Small intestine (tissue), 7 donors: Measurements from ENCODE around the gene CCL5. TPM values are rescaled to one million over a fixed set of nuclear protein-coding genes. Genes with fewer than 3 reads are reported as not detected.
A peak's percentile ranks its signal among the peaks of the same experiment; 100 is the strongest.
"Not testable (repeated sequence)": the region's sequence is repeated elsewhere in the genome, so short reads cannot be mapped to it uniquely, and the experiment has no call there.

ENCODE experiments used
- DNase-seq, 2 donors: peaks; one replicate each; pipeline versions ENCODE4 v3.0.0 to v3.0.0-alpha.2; 2013
- FAIRE-seq: peaks from 2 replicates; lab custom pipeline; 2012; peaks lifted over from hg19 to GRCh38; lab: Jason Lieb, UNC
- H3K27ac ChIP-seq, 3 donors: one replicate each; pipeline ENCODE4 v1.5.1; 2013; ENCODE audit warnings: low read length in 2 of 3, mild to moderate bottlenecking in 2 of 3, control low read depth in 1 of 3, inconsistent platforms in 1 of 3, low read depth in 1 of 3, moderate library complexity in 1 of 3
- H3K27me3 ChIP-seq, 3 donors: one replicate each; pipeline ENCODE4 v1.6.1; 2013; ENCODE audit warnings: low read length in 3 of 3, inconsistent platforms in 1 of 3; ENCODE audit not compliant: control insufficient read depth in 3 of 3, insufficient read depth in 3 of 3
- H3K36me3 ChIP-seq, 3 donors: one replicate each; pipeline ENCODE4 v1.6.1; 2013; ENCODE audit warnings: low read length in 3 of 3, inconsistent platforms in 1 of 3, low read depth in 1 of 3, mild to moderate bottlenecking in 1 of 3, moderate library complexity in 1 of 3; ENCODE audit not compliant: control insufficient read depth in 3 of 3, insufficient read depth in 2 of 3
- H3K4me1 ChIP-seq, 3 donors: one replicate each; pipeline ENCODE4 v1.6.1; 2013; ENCODE audit warnings: low read length in 2 of 3, inconsistent platforms in 1 of 3, low read depth in 1 of 3, mild to moderate bottlenecking in 1 of 3, moderate library complexity in 1 of 3; ENCODE audit not compliant: control insufficient read depth in 3 of 3, insufficient read depth in 2 of 3
- H3K4me3 ChIP-seq, 3 donors: one replicate each; pipeline ENCODE4 v1.5.1; 2013; ENCODE audit warnings: low read length in 3 of 3, control low read depth in 1 of 3, inconsistent platforms in 1 of 3, low read depth in 1 of 3, mild to moderate bottlenecking in 1 of 3, moderate library complexity in 1 of 3
- H3K9me3 ChIP-seq, 2 donors: one replicate each; pipeline ENCODE4 v1.6.1; 2013; ENCODE audit warnings: low read depth in 1 of 2, low read length in 1 of 2; ENCODE audit not compliant: control insufficient read depth in 2 of 2, insufficient read depth in 1 of 2
- WGBS, 3 donors: extraction: QIAGEN DNeasy Blood & Tissue Kit; methylation state at CpG; one replicate each; pipeline ENCODE4 v1.1.7; 2013; 5-methylcytosine and 5-hydroxymethylcytosine counted together
- polyA plus RNA-seq, 4 donors: library from polyadenylated mRNA; stranded (reverse) in 3 of 4; unstranded in 1 of 4; fragments of 200-250 nt in 3 of 4; fragments of 120-200 nt in 1 of 4; gene quantifications; one replicate each; pipeline versions ENCODE4 v1.2.1 to v1.2.3, GENCODE V29; 2013
- donor health status: healthy with polysubstance abuse.
- donor health status: control.
- donor health status: control.
- donor health status: Bipolar disorder and iron deficiency.
- donor health status: healthy.

The CCL5 gene
- polyA plus RNA-seq, 4 donors: 4.0 to 44.0 (median 6.3) TPM

DNA sequence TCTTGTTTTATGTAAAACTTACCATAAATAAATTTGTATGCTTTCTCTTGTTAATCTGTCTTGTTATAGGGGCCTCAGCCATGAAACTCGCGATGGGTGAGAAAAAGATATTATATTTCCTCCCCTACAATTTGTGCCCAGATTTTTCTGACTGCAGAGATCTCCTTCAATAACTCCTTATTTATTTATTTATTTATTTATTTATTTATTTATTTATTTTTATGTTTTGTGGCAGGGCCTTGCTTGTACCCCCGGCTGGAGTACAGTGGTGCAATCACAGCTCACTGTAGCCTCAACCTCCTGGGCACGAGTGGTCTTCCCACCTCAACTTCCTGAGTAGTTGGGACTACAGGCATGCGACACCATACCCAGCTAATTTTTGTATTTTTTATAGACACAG, 23.3 kb upstream of the CCL5 start:
- Histone ChIP-seq H3K4me1 (peaks cover 0 to 17% (median 0%) of the 10 kb centered on the region in 3 donors), H3K27ac (no peak overlapping the region), H3K4me3 (no peak overlapping the region), H3K27me3 (no peaks in the 10 kb centered on the region), H3K9me3 (no peaks in the 10 kb centered on the region), H3K36me3 (no peaks in the 10 kb centered on the region)
- no peak for DNase-seq
- FAIRE-seq: no peak
- 83 to 91% (median 91%) methylated on average over 5 of the region's 5 CpGs for WGBS, 3 donors

GRCh38 chr17:35901631-35902175, 21.5 kb upstream of the CCL5 start:
- no peaks in the 10 kb centered on the region for H3K36me3 ChIP-seq
- no peak for FAIRE-seq
- WGBS, 3 donors: 89 to 94% (median 94%) methylated on average over 9 of the region's 9 CpGs
- no peak for DNase-seq
- no peaks in the 10 kb centered on the region for H3K9me3 ChIP-seq
- no peak overlapping the region for H3K4me3 ChIP-seq
- H3K27ac ChIP-seq: no peak overlapping the region
- peaks cover 0 to 17% (median 0%) of the 10 kb centered on the region in 3 donors for H3K4me1 ChIP-seq
- H3K27me3 ChIP-seq: no peaks in the 10 kb centered on the region

GRCh38 chr17:35900708-35901480, 20.7 kb upstream of the CCL5 start:
- FAIRE-seq (no peak), DNase-seq (peak; percentile 24 to 37)
- WGBS, 3 donors: 62 to 68% (median 68%) methylated on average over 11 of the region's 11 CpGs
- no peaks in the 10 kb centered on the region for H3K27me3 ChIP-seq
- peak overlapping the region in 2 of 3 donors; percentile 53 to 70 for H3K27ac ChIP-seq
- no peaks in the 10 kb centered on the region for H3K36me3 ChIP-seq
- peaks cover 0 to 14% (median 0%) of the 10 kb centered on the region in 3 donors for H3K4me1 ChIP-seq
- H3K9me3 ChIP-seq: no peaks in the 10 kb centered on the region
- no peak overlapping the region for H3K4me3 ChIP-seq

DNA sequence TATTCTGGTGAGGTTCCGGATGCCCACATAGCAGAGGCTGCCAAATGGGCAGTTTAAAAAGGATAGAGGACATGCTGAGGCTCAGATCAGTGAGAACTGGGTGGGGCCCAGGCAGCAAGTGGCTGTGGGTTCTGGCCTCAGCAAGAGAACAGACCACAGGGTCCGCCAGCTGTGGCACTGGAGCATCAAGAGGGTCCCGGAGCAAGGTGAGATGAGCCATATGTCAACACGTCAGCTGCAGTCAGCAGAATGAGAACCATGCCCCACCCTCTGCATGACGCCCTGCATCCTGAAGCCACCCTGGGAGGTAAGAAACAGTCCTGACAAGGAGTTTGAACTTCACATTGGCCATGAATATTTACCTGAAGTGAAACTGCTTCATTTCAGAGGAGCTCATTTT, 20.1 kb upstream of the CCL5 start:
- DNase-seq: no peak
- peak overlapping the region; percentile 15 to 70 (median 53) for H3K27ac ChIP-seq
- FAIRE-seq: no peak
- no peak overlapping the region for H3K4me3 ChIP-seq
- no peaks in the 10 kb centered on the region for H3K36me3 ChIP-seq
- H3K27me3 ChIP-seq: no peaks in the 10 kb centered on the region
- H3K4me1 ChIP-seq: peaks cover 0 to 13% (median 0%) of the 10 kb centered on the region in 3 donors
- WGBS, 3 donors: 66 to 74% (median 72%) methylated on average over 5 of the region's 5 CpGs
- H3K9me3 ChIP-seq: no peaks in the 10 kb centered on the region

DNA sequence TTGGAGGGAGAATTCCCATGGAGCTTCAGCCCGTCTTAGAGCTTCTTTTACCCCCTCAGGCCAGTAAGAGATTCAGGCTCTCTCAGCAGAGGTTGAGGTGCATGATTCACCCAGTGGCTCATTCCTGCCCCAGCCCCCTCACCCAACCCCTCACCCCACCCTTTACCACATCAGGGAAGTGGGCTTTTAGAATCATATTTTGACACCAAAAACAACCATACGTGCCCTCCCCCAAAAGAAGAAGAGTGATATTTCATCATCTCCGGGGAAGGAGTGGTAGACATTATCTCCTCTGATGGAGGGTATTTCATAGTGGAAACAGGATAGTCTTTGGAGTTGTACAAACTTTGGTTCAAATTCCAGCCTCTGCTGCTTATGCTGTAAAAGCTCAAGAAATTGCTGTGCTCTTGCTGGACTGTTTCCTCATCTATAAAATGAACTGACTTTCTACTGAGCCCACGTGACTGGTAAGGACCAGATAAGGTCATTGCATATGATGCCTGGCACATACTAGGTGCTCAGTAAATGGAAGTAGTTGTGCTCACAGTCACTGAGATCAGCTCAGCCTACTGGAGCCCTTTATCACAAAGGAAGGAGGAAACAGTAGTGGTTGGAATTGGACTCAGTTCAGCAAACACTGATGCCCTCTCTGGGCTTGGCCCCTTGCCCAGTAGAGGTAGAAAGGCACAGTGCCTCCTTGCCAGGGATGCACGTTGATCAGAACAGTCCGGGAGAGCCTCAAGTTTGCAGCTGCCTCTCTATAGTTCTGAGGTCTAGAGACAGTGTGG, 18.3 kb upstream of the CCL5 start:
- WGBS, 3 donors: 40 to 55% (median 41%) methylated on average over 6 of the region's 6 CpGs
- peak in 1 of 2 donors; percentile 79 for DNase-seq
- H3K27ac ChIP-seq: peak overlapping the region in 2 of 3 donors; percentile 38 to 43
- H3K4me1 ChIP-seq: peaks cover 0 to 8% (median 0%) of the 10 kb centered on the region in 3 donors
- FAIRE-seq: no peak
- no peaks in the 10 kb centered on the region for H3K27me3 ChIP-seq
- no peaks in the 10 kb centered on the region for H3K36me3 ChIP-seq
- H3K4me3 ChIP-seq: no peak overlapping the region
- H3K9me3 ChIP-seq: no peaks in the 10 kb centered on the region

- H3K36me3 ChIP-seq, H3K4me3 ChIP-seq, DNase-seq, H3K4me1 ChIP-seq, H3K27ac ChIP-seq, H3K27me3 ChIP-seq, FAIRE-seq, H3K9me3 ChIP-seq: not testable (repeated sequence)
- 95 to 99% (median 95%) methylated on average over 7 of the region's 7 CpGs for WGBS, 3 donors
Measured at GRCh38 chr17:35897772-35898171, 17.6 kb upstream of the CCL5 start.

GRCh38 chr17:35895636-35896587, 15.8 kb upstream of the CCL5 start:
- no peak overlapping the region for H3K4me3 ChIP-seq
- DNase-seq (peak in 1 of 2 donors; percentile 51), FAIRE-seq (no peak)
- peaks cover 0 to 12% (median 0%) of the 10 kb centered on the region in 3 donors for H3K4me1 ChIP-seq
- H3K27me3 ChIP-seq: no peaks in the 10 kb centered on the region
- WGBS, 3 donors: 68 to 82% (median 73%) methylated on average over 14 of the region's 14 CpGs
- peak overlapping the region in 2 of 3 donors; percentile 1 to 73 for H3K27ac ChIP-seq
- no peaks in the 10 kb centered on the region for H3K36me3 ChIP-seq
- H3K9me3 ChIP-seq: no peaks in the 10 kb centered on the region
